Cardiac muscle cell (in vitro differentiated cells and primary cell): Measurements from ENCODE around the gene LRRC8B. TPM values are rescaled to one million over a fixed set of nuclear protein-coding genes. Genes with fewer than 3 reads are reported as not detected.

ENCODE experiments used
- DNase-seq, 2 donors: peaks; one replicate each; pipeline versions ENCODE4 v3.0.0 to v3.0.0-alpha.2; 2010 to 2017; ENCODE audit warnings: low read depth in 1 of 2, low spot score in 1 of 2
- H3K27ac ChIP-seq: fragments of 200-600 bp; sonication (generic); 2 replicates; pipeline ENCODE4 v1.5.1; 2016
- H3K27me3 ChIP-seq: fragments of 200-600 bp; sonication (generic); 2 replicates; pipeline ENCODE4 v1.6.0; 2016; ENCODE audit warnings: control low read depth
- H3K36me3 ChIP-seq: fragments of 200-600 bp; sonication (generic); 2 replicates; pipeline ENCODE4 v1.5.1; 2016; ENCODE audit warnings: control low read depth
- H3K4me1 ChIP-seq: fragments of 200-600 bp; sonication (generic); 2 replicates; pipeline ENCODE4 v1.8.1; 2017; ENCODE audit warnings: low read depth, mild to moderate bottlenecking, mixed run types
- H3K4me3 ChIP-seq: fragments of 200-600 bp; sonication (generic); 2 replicates; pipeline ENCODE4 v1.5.1; 2016; ENCODE audit warnings: mild to moderate bottlenecking
- H3K9me3 ChIP-seq: fragments of 200-600 bp; sonication (generic); 2 replicates; pipeline ENCODE4 v1.5.1; 2017; ENCODE audit warnings: low read depth, mild to moderate bottlenecking, control low read depth
- polyA plus RNA-seq: library from polyadenylated mRNA; unstranded; fragments of >200 nt; fragmentation: Nextera tagmentation; extraction: Ambion mirVana; gene quantifications from 2 replicates; pipeline ENCODE4 v1.2.1, GENCODE V29; 2016
- total RNA-seq: library from RNA; depleted of rRNA; stranded (reverse); fragments of >200 nt; gene quantifications from 2 replicates; pipeline ENCODE4 v1.2.3, GENCODE V29; 2016
- TF ChIP-seq, protein P1 (sequence below): IDR thresholded peaks from 2 replicates; pipeline ENCODE4 v1.5.1; 2012; ENCODE audit warnings: low read depth, mild to moderate bottlenecking, low read length

The LRRC8B gene
- total and polyA plus RNA-seq, 2 experiments from 2014 or later = 6.0 to 6.6 TPM

DNA sequence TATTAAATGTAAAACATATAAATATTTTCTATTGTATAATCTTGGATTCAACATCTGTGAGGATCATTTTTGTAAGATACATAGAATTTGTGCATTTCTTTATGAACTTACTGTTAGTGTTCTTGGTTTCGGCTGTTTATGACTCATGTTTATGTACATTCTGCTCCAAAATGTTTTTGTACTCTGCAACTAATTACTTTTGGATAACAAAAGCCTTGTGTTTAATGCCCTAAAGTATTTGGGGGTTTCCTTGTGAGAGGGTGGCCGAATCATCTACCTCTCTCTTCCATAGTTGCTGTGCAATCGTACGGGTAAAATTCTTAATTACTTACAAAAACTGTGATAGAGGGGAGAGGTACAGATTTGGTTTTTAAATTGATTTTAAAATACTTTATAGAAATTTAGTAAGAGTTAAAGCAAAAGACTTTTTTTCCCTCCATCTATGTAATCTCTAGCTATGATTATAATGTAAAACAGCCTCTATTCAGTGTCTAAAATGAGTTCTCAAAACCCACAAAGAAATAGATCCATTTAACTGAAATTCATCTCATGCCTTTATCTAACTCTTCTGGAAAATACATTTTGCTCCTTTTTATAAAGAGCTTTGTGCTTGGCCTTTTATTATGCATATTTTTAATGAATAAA is 69.6 kb downstream of the LRRC8B start:
- H3K36me3 ChIP-seq = no peaks in the 10 kb centered on the region
- TF ChIP-seq, protein P1, sequence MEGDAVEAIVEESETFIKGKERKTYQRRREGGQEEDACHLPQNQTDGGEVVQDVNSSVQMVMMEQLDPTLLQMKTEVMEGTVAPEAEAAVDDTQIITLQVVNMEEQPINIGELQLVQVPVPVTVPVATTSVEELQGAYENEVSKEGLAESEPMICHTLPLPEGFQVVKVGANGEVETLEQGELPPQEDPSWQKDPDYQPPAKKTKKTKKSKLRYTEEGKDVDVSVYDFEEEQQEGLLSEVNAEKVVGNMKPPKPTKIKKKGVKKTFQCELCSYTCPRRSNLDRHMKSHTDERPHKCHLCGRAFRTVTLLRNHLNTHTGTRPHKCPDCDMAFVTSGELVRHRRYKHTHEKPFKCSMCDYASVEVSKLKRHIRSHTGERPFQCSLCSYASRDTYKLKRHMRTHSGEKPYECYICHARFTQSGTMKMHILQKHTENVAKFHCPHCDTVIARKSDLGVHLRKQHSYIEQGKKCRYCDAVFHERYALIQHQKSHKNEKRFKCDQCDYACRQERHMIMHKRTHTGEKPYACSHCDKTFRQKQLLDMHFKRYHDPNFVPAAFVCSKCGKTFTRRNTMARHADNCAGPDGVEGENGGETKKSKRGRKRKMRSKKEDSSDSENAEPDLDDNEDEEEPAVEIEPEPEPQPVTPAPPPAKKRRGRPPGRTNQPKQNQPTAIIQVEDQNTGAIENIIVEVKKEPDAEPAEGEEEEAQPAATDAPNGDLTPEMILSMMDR = no peak
- H3K4me1 ChIP-seq = no peaks in the 10 kb centered on the region
- H3K27ac ChIP-seq = no peak overlapping the region
- no peaks in the 10 kb centered on the region for H3K9me3 ChIP-seq
- no peak overlapping the region for H3K4me3 ChIP-seq
- H3K27me3 ChIP-seq = no peaks in the 10 kb centered on the region
- DNase-seq = no peak

DNA sequence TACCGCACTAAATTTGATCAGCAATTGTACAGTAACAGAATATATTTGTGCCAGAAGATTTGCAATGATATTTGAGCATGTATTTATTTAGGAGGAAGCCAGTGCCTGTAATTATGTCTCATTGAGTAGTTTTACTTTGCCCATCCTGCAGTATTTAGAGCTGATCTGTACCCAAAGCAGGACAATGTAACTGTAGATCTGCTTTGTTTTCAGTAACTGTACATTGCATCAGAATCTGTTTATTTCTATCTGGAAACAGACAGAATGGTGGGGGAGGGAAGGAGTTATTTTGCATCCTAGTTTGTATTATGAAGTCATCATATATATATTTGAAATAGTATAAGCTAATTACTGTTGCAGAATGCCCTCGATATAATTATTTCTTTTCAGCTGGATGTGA is 72.1 kb downstream of the LRRC8B start:
- H3K36me3 ChIP-seq = no peaks in the 10 kb centered on the region
- no peak for DNase-seq
- H3K27ac ChIP-seq = no peak overlapping the region
- no peak overlapping the region for H3K4me3 ChIP-seq
- H3K27me3 ChIP-seq = no peaks in the 10 kb centered on the region
- no peaks in the 10 kb centered on the region for H3K4me1 ChIP-seq
- TF ChIP-seq, protein P1 = no peak
- H3K9me3 ChIP-seq = no peaks in the 10 kb centered on the region

DNA sequence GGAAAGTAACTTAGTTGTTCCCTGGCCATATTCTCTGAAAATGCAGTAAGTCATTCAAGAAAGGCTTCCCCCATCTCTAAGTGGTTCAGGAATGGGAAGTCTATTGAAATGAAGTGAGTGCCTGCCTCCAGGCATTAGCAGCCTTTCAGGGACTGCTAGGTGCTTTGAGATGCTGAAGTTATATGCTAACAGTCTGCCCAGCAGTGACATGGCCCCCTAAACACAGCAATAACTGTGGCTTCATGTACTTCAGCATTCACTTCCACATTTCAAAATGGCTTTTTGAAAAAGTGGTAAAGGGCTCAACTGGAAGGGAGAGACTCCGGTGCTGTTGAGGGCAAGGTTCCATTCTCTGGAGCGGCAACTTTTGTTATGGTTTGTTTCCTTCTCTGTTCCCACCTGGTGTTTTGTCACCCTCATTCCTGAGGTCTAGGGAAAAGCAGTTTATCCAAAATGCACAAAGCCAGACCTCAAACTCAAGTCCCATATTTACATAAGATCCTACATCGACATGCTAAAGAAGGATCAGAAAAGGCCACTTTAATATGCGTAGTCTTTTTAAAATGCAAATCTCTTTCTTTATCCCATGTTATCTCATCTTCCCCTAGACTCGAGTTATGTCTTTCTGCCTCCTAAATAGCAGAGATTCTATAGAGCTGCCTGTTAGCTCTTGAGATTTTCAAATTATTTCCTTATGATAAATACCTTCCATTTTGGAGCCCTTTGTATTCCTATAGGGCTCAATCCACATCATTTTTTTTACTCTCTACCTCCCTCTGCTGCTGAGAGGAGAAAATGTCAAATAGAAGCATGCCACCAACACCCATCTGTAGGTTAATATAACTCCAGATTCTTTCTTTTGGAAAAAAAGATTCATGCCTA is 74.1 kb downstream of the LRRC8B start:
- peaks cover 11% of the 10 kb centered on the region for H3K4me1 ChIP-seq
- no peaks in the 10 kb centered on the region for H3K9me3 ChIP-seq
- TF ChIP-seq, protein P1 = peak; percentile 69
- no peaks in the 10 kb centered on the region for H3K27me3 ChIP-seq
- no peak overlapping the region for H3K4me3 ChIP-seq
- DNase-seq = peak; percentile 29 to 66
- no peaks in the 10 kb centered on the region for H3K36me3 ChIP-seq
- no peak overlapping the region for H3K27ac ChIP-seq

DNA sequence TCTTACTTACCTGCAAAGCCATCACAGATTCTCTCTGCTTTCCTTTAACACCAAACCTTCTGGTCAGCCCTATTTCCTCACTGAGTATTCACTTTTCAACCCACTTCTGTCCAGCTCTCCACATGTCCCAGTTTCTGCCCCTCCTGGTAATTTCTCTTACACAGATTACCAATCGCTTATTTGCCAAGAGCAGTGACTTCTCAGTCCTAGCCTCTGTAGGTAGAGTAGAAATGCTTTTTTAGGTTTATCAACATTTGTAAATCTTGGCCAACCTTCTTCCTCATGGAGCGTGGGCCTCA is 74.7 kb downstream of the LRRC8B start:
- Histone ChIP-seq H3K4me1 (peaks cover 15% of the 10 kb centered on the region), H3K27me3 (no peaks in the 10 kb centered on the region), H3K27ac (no peak overlapping the region), H3K36me3 (no peaks in the 10 kb centered on the region), H3K9me3 (no peaks in the 10 kb centered on the region), H3K4me3 (no peak overlapping the region)
- no peak for DNase-seq
- TF ChIP-seq, protein P1 = no peak

DNA sequence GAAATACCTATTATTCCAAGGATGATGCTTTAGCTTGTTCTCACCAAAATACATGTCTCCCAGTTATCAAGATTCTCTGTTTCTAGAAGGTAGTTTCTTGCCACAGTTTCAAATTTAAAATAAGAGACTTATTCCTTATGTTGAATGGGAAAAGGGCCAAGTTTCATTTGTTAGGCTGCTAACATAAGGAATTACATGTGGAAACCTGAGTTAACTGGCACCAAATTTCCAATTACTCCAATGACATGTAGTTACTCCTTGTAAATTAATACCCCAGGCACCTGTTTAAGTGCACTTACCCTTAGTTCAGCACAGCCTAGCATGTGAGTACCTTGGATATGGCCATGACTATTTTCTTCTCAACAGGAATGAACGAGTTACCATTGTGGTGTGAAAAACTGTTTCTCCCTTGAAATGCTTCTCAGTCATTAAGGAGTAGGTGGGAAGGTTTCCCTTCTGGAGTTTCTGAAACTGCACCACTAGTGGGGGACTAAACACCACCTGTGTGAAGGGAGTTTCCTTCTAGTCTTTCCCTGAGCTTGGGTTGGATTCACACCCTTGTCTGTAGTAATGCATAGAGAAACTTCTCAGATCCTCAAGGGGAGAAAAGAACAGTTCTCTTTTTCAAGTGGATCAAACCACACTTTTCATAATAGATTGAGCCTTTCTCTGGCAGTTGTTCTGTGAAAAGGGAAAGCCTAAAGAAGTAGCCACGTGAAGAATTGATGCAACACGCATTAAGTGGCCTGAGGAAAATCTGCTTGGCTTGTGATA is 76.0 kb downstream of the LRRC8B start:
- H3K27me3 ChIP-seq = no peaks in the 10 kb centered on the region
- H3K4me3 ChIP-seq = no peak overlapping the region
- TF ChIP-seq, protein P1 = no peak
- no peak overlapping the region for H3K27ac ChIP-seq
- peaks cover 15% of the 10 kb centered on the region for H3K4me1 ChIP-seq
- no peaks in the 10 kb centered on the region for H3K36me3 ChIP-seq
- DNase-seq = no peak
- H3K9me3 ChIP-seq = no peaks in the 10 kb centered on the region
